GM12891 (cell line): ENCODE results near the gene MIER2.
A peak's percentile ranks its signal among the peaks of the same experiment; 100 is the strongest.
"Not testable (repeated sequence)": the region's sequence is repeated elsewhere in the genome, so short reads cannot be mapped to it uniquely, and the experiment has no call there.

Source experiments
- DNase-seq: peaks from one replicate; pipeline ENCODE4 v3.0.0; 2011; ENCODE audit warnings: low spot score; ENCODE audit not compliant: insufficient read length
- FAIRE-seq: peaks from 2 replicates; lab custom pipeline; 2011; peaks lifted over from hg19 to GRCh38; lab: Jason Lieb, UNC
- PAX5 ChIP-seq: IDR thresholded peaks from 2 replicates; pipeline ENCODE4 v1.6.1; 2011; ENCODE audit warnings: low read length, moderate library complexity, mild to moderate bottlenecking; ENCODE audit not compliant: insufficient read depth, severe bottlenecking
- POLR2A ChIP-seq: IDR thresholded peaks from 2 replicates; pipeline ENCODE4 v1.6.1; 2011; ENCODE audit warnings: low read depth, low read length, control low read depth
- POLR2AphosphoS5 ChIP-seq: IDR thresholded peaks from 2 replicates; pipeline ENCODE4 v1.6.1; 2011; ENCODE audit warnings: low read depth, low read length, control low read depth
- POU2F2 ChIP-seq: IDR thresholded peaks from 2 replicates; pipeline ENCODE4 v1.6.1; 2011; ENCODE audit warnings: low read depth, mild to moderate bottlenecking, control low read depth, low read length, moderate library complexity
- SPI1 ChIP-seq: IDR thresholded peaks from 2 replicates; pipeline ENCODE4 v1.6.1; 2011; ENCODE audit warnings: low read depth, low read length, control low read depth
- TAF1 ChIP-seq: IDR thresholded peaks from 2 replicates; pipeline ENCODE4 v1.6.1; 2011; ENCODE audit warnings: low read depth, low read length, control low read depth

The MIER2 gene

DNA sequence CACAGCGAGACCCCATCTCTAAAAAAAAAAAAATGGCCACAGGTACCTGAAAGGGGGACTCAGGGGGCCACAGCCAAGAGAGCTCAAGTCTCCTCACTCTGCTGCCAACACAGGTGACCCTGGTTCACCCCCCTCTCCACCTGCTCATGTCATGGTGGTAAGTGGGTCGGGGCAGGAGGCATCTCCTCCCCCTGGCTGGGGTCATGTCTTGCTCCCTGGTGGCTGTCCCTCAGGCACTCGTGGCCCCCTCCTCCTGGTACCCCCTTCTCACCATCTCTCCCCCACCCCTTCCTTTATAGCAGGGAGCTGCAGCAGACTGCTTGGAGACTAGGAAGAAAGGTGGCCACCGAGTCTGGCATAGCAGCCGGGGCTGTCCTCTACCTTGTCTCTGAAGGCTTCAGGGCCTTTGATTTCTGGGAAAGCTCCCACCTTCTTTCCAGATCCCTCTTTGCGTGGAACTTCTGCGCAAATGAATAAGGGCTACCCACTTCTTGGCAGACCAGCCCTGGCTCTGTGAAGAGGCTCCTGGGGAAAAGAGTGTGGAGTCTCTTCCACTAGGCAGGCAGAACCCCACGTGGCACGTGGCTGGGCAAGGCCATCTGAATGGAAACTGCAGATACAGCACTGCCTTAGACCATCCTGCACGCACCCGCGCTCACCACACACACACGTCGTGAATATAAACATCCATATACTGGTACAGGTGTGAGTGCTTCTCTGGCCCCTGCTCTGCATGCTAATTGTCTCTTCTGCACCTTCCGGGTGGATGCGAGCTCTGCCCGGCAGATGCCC lies 20.1 kb upstream of the MIER2 start:
- FAIRE-seq (no peak), DNase-seq (no peak)
- TF ChIP-seq POLR2AphosphoS5 (no peak), PAX5 (no peak), SPI1 (no peak), POU2F2 (no peak)

DNA sequence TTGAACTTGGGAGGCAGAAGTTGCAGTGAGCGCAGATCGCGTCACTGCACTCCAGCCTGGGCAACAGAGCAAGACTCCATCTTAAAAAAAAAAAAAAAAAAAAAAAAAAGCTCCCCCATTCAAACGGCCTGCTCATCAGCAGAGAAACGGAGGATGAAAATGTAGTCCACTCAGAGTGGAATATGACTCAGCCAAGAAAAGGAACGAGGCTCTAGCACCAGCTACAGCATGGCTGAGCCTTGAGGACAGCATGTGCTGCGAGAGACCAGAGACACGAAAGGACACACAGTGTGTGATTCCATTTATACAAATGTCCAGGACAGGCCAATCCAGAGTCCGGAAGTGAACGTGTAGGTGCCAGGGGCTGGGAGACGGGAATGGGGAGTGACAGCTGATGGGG lies 18.1 kb upstream of the MIER2 start:
- FAIRE-seq = no peak
- TF ChIP-seq SPI1 (no peak), POLR2A (no peak), POU2F2 (no peak)
- DNase-seq = no peak

DNA sequence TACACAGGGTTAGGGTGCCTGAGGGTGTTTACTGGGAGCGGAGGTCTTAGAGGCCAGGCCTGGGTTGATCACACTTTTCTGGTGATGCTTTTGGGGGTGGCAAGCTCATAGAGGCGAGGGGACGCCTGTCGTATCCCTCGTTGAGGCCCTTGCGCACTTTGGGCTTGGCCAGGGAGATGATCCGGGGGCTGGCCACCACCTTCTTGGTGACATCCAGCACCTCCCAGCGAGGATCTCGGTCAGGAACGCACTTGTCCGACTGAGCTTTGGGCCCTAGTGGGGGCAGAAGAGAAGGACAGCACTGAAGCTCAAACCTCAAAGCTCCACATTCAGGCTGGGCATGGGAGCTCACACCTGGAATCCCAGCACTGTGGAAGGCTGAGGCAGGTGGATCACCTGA lies 17.6 kb upstream of the MIER2 start:
- DNase-seq (no peak), FAIRE-seq (no peak)

GRCh38 chr19:359653-359925 lies 15.0 kb upstream of the MIER2 start:
- DNase-seq (no peak), FAIRE-seq (no peak)
- no peak for TF ChIP-seq PAX5
- TF ChIP-seq SPI1 = no peak
- TF ChIP-seq TAF1 = no peak
- no peak for TF ChIP-seq POU2F2
- TF ChIP-seq POLR2AphosphoS5 = no peak
- TF ChIP-seq POLR2A = no peak

More for the DNA sequence above, 17.6 kb upstream of the MIER2 start:
- TF ChIP-seq POU2F2 = no peak
- no peak for TF ChIP-seq POLR2A
- no peak for TF ChIP-seq POLR2AphosphoS5
- no peak for TF ChIP-seq TAF1
- no peak for TF ChIP-seq SPI1
- no peak for TF ChIP-seq PAX5

GRCh38 chr19:355536-355935 lies 10.9 kb upstream of the MIER2 start:
- FAIRE-seq = not testable (repeated sequence)

GRCh38 chr19:355134-355533 lies 10.5 kb upstream of the MIER2 start:
- no peak for FAIRE-seq
- DNase-seq = no peak
- no peak for TF ChIP-seq PAX5

More at GRCh38 chr19:355536-355935, 10.9 kb upstream of the MIER2 start:
- DNase-seq = not testable (repeated sequence)

GRCh38 chr19:351976-352625 lies 7.5 kb upstream of the MIER2 start:
- FAIRE-seq (no peak), DNase-seq (no peak)
- no peak for TF ChIP-seq PAX5
- no peak for TF ChIP-seq POU2F2
- no peak for TF ChIP-seq POLR2AphosphoS5
- no peak for TF ChIP-seq POLR2A
- no peak for TF ChIP-seq TAF1
- TF ChIP-seq SPI1 = no peak

DNA sequence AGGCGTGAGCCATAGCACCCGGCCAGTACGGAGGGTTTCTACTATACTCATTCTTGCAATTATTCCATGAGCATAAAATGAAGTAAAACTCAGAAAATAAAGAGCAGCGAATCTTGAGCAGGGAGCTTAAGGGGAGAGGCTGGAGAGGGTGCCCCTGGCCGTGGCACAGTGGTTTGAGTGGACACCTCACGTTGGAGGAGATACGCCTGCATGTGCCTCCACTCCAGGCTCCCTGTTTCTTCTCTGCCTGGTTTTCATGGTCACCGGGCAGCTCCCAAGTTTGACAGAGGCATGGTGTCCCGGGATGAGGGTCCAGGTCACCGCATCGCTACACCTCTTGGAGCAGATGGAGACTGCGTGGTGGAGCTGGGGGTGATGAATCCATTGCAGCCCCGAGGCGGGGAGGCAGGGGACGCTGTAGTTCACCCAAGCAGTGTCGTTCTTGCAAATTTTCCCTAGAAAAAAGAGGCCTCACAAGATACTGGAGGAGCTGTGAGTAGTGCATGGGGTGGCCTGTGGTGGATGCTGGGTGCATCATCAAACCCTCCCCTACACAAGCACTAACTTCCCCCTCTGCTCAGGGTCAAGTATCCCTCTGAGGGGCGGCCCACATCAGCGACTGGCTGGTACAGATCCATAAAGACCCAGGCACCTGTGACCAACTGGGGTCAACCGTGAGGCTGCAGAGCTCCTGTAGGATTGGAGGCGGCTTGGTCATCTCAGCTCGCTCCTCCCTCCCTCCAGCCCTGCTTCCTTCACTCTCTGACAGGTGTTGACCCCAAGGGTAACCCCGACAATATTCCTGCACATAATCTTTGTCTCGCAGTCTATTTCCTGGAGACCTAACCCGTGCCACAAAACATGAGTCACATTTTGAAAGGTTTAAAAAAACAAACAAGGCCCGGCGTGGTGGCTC lies 3.6 kb upstream of the MIER2 start:
- DNase-seq (no peak), FAIRE-seq (no peak)
- TF ChIP-seq SPI1 (no peak), TAF1 (no peak), POU2F2 (no peak), PAX5 (no peak), POLR2A (no peak), POLR2AphosphoS5 (no peak)

GRCh38 chr19:345320-345879 lies 804 bp upstream of the MIER2 start:
- FAIRE-seq (no peak), DNase-seq (no peak)
- TF ChIP-seq POLR2A (no peak), POU2F2 (no peak)

GRCh38 chr19:343941-344624 lies 513 bp downstream of the MIER2 start:
- TF ChIP-seq POU2F2 = no peak
- TF ChIP-seq SPI1 = no peak
- TF ChIP-seq POLR2AphosphoS5 = no peak
- no peak for TF ChIP-seq TAF1
- no peak for TF ChIP-seq PAX5
- no peak for TF ChIP-seq POLR2A
- FAIRE-seq = no peak
- DNase-seq = peak; percentile 43
